GM19467 (cell line): ENCODE data around the gene TCF3.
A peak's percentile ranks its signal among the peaks of the same experiment; 100 is the strongest.
"Not testable (repeated sequence)": the region's sequence is repeated elsewhere in the genome, so short reads cannot be mapped to it uniquely, and the experiment has no call there.

Experiments
- ATAC-seq: cut with Tn5 transposase; IDR thresholded peaks from one replicate; pipeline ENCODE4 v1.9.1; 2021; ENCODE audit warnings: mild to moderate bottlenecking, moderate library complexity; ENCODE audit not compliant: unreplicated experiment

Gene TCF3

DNA sequence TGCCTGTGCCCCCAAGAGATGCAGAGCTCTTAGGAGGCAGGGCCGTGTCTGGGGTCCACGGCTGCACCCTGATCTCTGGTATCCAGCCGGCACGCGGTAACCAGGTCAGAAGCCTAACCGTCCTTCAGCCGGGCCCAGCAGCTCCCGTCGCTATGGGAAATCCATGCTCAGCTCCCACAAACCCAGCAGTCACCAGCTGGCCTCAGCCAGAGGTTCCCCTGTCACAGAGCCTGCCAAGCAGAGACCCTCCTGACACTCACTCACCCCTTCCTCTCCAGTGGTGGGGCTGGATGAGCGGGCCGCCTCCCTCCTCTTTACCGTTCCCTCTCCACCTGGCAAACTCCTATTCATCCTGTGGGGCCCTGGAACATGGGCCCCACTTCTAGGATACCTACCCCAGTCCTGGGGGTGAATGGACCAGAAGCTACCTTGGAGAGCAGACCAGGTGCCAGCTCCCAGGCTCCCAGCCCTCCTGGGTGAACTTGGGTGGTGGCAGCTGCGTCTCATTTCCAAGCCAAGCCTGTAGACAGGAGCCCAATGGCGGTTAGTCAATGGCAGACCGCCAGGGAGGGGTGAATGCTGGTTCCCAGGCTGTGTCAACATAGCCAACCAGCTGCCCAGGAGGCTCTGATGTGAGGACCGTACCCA is 21.4 kb upstream of the TCF3 start:
- ATAC-seq: no peak

DNA sequence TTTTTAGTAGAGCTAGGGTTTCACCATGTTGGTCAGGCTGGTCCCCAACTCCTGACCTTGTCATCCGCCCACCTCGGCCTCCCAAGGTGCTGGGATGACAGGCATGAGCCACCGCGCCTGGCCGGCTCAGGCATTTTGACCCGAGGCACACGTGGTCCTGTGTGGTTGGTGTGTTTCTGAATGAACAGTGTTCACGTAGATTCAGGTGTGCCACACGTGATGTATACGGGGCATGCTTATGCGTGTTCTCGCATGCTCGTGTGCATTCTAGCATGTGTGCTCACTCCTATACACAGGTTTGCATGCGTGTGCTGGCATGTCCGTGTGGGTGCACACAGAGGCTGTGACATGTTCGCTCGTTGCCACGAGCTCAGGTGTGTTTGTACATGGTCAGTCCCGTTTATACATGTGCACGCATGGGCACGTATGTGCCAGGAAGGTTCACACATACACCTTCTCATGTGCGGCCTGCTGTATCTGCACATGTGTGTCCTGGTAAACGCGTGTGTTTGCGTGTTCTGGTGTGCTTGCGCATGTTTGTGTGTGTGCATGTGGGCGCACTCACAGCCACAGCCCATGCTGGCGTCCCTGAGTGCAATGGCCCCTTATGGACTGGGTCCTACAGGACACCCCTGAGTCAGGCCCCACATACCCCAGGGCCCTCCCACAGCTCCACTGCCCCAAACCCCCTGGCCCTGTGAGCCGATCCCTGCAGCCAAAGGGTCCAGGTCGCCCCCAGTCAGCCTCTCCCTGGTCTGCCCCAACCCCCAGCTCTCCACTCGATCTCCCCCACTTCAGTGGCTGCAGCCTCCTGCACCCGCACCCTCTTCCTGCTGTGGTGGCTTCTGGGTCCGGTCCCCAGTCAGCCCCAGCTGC is 20.6 kb upstream of the TCF3 start:
- no peak for ATAC-seq

DNA sequence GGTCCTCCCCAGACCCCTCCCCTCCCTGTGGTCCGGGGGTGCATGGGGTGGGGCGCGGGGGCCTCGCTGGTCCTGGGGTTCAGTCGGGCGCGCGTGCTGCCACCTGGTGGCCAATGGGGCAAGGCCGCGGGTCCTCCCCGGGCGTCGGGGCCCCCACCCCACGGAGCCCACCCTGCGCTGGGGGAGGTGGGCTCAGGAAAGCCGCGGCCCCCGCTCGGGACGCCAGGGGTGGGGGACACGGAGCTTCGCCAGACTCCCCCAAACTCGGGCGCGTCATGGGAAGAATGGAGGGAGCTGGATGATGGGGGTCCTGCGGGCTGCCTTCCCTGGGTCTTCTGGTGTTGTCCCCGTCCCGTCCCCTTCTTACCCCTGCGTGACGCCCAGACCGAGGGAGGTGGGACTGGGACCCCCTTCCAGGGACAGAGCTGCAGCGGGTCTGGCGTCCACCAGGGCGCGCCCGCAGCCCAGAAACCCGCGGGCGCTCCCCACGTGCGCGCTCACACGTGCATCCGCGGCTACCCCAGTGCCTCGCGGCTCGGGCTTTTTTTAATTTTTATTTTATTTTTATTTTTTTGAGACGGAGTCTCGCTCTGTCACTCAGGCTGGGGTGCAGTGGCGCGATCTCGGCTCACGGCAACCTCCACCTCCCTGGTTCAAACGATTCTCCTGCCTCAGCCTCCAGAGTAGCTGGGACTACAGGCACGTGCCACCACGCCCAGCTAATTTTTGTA is 19.8 kb upstream of the TCF3 start:
- ATAC-seq: no peak

DNA sequence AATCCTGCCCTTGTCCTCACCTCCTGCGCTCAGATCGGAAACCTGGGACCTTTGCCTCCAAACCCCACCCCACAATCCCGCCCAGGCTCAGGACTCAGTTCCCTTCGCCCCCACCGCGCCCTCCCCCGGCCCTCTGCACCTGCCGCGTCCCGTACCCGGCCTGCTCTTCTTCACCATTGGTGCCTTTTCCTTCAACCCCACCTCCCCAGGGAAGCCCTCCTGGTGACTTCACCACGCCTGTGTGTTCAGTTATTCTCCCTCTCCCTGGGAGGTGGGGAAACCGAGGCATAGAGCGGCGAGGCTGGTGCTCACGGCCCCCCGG is 19.3 kb upstream of the TCF3 start:
- no peak for ATAC-seq

DNA sequence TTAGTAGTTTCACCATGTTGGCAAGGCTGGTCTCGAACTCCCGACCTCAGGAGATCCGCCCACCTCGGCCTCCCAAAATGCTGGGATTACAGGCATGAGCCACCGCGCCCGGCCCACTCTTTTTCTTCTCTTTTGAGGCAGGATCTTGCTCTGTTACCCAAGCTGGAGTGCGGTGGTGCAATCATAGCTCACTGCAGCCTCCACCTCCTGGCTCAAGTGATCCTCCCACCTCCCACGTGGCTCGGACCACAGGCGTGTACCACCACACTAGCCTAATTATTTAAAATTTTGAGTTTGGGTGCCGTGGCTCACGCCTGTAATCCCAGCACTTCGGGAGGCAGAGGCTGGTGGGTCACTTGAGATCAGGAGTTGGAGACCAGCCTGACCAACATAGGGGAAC is 18.3 kb upstream of the TCF3 start:
- ATAC-seq: not testable (repeated sequence)

DNA sequence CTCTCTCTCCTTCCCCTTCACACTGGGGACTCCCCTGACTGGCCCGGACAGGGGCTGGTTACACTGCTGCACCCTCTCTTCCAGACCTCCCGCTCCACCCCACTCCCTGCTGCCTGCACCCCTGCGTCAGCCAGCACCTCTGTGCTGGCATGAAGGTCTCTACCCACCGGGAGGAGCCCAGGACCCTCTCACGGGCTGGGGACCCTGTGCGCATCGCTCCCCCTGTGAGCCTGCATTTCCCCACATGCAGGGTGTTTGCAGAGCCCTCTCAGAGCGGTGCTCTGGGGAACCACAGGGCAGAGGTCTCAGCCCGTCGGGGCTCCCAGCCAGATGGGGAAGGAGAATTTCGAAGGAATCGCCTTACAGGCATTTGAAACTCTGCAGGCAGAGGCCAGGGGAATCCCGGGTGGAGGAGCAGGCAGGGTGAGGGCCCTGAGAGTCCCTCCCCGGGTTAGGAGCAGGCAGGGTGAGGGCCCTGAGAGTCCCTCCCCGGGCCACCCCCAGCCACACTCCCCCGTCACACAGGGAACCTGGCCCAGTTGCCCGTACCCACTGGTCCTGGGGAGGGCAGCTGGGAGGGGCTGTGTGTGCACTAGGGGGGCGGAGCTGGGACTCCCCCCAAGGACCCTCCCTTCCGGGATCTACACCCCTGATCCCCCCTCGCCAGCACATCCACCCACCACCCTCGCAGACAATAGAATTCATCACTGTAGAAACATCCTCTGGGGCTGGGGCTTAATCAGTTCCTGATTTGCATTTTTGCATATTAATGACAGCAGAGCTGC is 16.3 kb upstream of the TCF3 start:
- peak; percentile 38 for ATAC-seq

DNA sequence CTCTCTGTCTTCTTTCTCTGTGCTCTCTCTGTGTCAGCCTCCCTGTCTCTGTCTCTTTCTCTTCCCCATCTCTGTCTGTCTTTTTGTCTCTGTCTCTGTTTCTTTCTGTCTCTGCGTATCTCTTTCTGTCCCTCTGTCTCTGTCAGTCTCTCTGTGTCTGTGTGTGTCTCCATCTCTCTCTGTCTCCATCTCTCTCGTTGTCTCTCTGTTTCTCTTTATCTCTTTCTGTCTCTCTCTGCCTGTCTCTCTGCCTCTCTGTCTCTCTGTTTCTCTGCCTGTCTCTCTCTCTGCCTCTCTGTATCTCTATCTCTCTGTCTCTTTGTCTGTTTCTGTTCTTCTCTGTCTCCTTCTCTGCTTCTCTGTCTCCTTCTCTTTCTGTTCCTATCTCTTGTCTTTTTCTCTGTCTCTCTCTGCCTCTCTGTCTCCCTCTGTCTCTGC is 15.7 kb upstream of the TCF3 start:
- no peak for ATAC-seq

DNA sequence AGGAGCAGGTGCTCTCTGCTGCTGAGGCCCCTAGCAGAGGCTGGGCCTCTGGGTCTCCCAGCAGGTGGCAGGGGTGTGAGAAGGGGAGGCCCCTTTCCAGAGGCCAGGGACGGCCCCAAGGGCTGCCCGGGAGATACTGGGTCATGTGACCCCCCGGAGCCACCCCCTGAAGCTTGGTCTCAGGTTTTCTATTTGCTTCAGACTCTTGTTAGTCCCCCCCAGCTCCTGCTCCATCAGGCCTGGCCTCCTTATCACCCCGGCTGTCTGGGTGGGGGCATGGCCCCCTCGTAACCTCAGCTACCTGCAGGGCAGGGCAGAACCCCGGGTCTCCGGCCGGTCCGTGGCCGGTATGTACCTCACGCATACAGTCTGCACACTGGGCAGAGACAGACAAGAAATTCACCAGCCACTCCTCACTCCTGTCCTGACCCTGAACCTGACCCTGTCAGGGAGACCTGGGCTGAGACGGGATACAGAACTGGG is 13.2 kb upstream of the TCF3 start:
- ATAC-seq: no peak

DNA sequence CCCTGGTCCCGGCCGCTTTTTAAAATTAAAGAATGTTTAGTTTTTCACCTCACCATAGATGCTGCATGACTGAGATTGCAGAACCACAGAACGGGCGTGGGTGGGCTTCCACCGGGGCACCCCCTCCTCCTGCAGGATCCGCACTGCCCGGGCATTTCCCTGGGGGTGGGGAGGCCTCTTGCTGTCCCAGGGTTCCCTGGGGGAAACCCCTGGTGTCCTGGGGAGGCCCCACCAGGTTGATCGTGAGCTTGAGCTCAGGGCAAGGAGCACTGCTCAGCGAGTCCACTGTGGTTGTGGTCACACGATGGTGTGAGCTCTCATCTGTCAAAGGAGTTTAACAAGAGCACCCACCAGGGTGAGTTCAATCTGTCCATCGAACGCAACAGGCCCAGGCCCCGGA is 11.4 kb upstream of the TCF3 start:
- ATAC-seq: no peak

DNA sequence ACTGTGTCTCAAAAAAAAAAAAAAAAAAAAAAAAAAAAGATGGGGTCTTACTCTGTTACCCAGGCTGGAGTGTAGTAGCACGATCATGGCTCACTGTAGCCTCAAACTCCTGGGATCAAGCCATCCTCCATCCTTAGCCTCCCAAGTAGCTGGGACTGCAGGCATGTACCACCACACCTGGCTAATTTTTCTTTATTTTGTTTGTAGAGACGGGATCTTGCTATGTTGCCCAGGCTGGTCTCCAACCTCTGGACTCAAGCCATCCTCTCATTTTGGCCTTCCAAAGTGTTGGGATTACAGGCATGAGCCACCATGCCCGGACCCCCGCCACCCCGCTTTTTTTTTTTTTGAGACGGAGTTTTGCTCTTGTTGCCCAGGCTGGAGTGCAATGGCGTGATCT is 10.8 kb upstream of the TCF3 start:
- not testable (repeated sequence) for ATAC-seq

DNA sequence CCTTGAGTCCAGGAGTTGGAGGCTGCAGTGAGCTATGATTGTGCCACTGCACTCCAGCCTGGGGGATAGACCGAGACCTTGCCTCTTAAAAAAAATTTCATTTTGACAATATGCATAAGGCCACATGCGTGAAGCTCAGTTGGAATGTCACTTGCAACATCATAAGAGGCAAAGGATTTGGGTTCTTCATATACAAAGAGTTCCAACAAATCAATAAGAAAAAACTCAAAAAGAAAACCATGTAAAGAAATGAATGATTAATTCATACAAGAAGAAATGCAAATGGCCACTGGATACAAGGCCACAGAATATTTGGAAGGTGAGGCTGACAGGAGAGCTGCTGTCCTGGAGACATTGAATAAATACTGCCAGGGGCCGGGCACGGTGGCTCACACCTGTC is 9.6 kb upstream of the TCF3 start:
- ATAC-seq: no peak

DNA sequence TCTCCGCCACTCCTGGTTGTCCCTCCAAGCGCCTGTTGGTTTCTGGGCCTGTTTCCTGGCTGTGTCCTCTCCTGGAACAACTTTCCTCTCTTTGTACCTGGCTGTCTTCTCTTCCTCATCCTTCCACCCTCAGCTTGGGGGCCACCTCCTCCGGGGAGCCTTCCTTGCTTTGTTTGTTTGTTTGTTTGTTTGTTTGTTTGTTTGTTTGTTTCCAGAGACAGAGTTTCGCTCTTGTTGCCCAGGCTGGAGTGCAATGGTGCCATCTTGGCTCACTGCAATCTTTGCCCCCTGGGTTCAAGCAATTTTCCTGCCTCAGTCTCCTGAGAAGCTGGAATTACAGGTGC is 6.6 kb upstream of the TCF3 start:
- no peak for ATAC-seq

DNA sequence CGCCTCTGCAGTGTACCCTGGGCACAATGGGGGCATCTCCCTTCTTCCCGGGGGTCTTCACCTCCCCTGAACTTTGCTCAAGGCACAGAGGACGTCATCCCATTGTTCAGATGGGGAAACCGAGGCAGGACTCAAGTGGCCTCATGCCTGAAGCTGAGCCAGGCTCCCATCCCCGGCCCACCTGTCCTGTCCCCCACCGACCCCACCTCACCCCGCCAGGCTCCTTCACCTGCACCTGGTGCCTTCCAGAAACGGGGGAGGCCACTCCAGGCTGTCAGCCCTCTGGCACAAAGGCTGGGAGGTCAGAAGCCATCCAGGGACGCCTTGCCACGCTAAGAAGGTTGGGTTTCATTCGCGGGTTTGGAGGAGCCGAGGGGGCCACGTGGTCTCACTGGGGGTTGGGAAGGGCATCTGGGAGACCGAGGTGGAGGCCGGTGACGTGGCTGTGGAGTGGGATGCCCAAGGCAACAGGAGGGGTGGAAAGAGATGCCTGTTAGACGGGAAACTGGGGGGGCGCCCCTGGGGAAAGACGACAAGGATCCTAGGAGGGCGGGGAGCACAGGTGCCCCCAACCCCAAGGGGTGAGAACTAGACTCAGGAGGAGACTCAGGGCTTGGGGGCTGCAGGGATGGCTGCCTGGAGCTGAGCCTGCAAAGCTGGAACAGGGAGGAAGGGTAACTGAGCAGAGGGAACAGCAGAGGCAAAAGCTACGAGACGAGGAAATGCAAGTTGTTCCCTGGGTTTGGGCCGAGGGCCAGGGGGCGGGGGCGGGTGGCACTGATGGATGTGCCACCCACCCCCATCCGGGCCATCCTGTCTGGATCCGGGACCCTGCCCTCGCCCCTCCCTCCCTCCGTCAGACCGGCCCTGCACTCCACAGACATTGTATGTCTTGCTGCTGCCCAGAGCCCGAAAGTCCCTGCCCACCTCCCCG is 6.0 kb upstream of the TCF3 start:
- ATAC-seq: no peak

DNA sequence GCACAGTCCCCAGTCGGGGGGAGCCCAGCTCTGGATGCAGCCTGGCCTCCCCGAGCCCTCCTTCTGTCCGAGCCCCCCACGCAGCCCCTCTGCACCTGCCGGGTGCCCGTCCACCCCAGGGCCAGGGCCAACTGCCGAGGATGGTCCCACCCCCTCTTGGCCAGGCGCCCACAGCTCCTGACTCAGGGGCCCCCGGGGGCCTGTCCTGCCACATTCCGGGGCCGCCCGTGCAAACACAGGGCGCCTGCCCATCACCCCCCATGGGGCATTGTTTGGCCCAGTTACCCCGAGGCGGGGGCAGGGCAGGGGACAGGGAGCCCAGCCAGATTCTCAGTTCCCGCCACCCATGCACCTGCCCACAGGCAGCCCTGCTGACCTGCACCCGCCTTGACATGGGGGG is 5.3 kb upstream of the TCF3 start:
- no peak for ATAC-seq

DNA sequence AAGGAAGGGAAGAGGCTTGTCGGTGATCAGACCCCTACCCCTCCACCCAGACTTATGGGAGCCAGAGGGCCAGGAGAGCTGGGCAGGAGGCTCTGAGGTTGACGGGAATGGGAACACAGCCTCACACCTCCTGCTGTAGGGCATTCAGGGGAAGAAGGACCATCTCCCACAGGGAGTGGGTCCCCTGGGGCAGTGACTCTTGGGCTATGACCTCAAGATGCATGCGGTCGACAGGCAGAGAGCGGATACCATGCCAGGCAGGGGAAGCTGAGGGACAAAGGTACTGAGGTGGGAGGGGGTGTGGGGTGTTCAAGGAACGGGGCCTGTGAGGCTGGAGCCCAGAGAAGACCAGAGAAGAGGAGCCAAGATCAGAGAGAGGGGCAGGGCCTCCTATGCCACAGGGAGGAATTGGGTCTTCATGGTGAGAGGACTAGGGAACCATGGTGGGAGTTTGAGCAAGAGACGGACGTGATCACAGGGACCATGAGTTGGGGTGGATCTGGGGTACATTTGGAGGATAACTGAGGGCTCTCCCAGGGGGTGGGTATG is 4.6 kb upstream of the TCF3 start:
- no peak for ATAC-seq

DNA sequence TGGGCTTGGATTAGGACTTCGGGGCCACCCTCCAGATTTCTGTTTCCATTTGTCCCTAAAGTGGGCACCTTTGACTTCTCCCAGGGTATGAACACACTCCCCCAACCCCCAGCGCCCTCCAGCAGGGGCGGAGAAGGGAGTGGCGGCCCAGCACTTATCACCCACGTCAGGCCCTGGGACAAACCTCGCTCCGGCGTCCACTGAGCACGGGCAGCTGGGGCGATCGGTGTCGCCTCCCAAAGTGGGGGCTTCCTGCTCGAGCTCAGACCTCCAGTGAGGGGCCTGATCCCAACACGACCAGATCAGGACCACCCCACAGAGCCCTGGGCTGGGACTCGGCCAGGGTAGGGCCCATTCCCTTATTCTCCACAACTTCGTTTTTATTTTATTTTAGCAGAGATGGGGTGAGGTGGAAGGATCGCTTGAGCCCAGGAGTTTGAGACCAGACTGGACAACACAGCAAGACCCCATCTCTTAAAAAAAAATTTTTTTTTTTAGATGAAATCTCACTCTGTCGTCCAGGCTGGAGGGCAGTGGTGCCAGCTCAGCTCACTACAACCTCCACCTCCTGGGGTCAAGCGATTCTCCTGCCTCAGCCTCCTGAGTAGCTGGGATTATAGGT is 3.7 kb upstream of the TCF3 start:
- ATAC-seq: no peak

DNA sequence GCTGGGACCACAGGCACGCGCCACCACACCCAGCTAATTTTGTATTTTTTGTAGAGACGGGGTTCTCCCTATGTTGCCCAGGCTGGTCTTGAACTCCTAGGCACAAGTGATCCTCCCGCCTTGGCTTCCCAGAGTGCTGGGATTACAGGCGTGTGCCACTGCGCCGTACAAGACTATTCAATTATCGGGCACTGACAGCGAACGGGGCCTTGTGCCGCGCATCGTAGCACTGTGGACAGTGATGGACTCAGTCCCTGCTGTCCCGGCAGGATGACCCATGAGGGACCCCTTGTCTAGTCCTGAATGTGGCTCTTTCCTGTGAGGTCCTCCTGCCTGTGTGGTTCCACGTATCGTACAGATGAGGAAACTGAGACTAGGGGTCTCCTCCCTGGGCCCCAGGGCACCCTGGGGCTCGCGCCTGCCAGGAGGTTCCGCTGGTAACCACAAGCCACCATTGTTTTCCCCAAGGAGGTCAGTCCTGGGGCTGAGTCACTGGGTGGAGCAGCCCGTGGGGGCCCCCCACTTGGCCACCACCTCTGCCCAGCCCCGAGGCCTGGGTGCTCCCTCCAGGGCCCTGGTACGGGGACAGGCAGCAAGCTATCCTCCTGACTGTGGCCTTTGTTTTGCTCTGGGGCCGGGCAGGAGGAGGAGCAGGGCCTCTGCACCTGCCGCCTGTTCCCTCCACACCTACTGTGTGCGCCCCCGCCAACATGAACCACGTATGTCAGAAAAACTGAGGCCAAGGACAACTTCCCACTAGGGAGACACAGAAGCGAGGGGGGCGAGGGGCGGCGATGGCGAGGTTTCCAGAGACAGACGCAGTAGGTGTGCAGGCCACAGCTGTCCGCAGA is 2.9 kb upstream of the TCF3 start:
- no peak for ATAC-seq

DNA sequence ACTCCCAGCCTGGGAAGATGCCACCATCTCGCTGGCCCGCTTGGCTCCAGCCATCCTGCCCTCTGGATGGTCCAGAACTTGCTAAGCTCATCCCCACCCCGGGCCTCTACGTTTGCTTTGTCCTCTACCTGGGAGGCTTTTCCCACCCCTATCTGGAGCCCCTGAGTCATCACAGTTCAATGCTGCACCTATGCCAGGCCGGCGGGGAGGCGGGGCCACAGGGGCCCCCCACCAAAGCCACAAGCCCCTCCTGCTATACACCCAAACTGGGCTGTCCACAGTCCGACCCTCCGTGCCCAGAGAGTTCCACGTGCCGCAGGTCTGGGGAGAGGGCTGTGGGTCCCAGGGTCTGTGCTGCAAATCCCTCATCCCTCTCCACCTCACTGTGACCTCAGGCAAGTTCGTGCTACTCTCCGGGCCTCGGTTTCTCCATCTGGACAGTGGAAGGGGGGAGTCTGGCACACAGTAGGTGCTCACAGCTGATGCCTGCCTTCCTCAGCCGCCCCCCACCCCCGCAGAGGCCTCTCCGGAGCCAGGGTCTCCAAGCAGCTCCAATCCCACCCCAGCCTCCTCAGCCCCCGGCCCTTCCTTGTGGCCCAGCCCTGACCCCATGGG is 1.9 kb upstream of the TCF3 start:
- no peak for ATAC-seq
